Smooth muscle cell (in vitro differentiated cells): ENCODE measurements around the gene POLN. TPM values are rescaled to one million over a fixed set of nuclear protein-coding genes. Genes with fewer than 3 reads are reported as not detected.

ENCODE experiments used
- DNase-seq: peaks from one replicate; lab custom pipeline; 2025; ENCODE audit not compliant: unreplicated experiment; lab: John Stamatoyannopoulos, UW
- H2AFZ ChIP-seq: fragments of 200-600 bp; sonication (generic); 2 replicates; pipeline ENCODE4 v1.6.0; 2016; ENCODE audit warnings: antibody characterized with exemption, low read depth, mild to moderate bottlenecking
- H3F3A ChIP-seq: fragments of 200-600 bp; sonication (generic); 2 replicates; pipeline ENCODE4 v1.6.0; 2017; ENCODE audit warnings: antibody characterized with exemption, low read depth
- H3K27ac ChIP-seq: fragments of 200-600 bp; sonication (generic); 2 replicates; pipeline ENCODE4 v1.5.1; 2016; ENCODE audit warnings: low read depth, mild to moderate bottlenecking
- H3K27me3 ChIP-seq: fragments of 200-600 bp; sonication (generic); 2 replicates; pipeline ENCODE4 v1.6.1; 2016; ENCODE audit warnings: low read depth, mild to moderate bottlenecking
- H3K36me3 ChIP-seq: fragments of 200-600 bp; sonication (generic); 2 replicates; pipeline ENCODE4 v1.5.1; 2016; ENCODE audit warnings: low read depth
- H3K4me1 ChIP-seq: fragments of 200-600 bp; sonication (generic); 2 replicates; pipeline ENCODE4 v1.5.1; 2016; ENCODE audit warnings: low read depth
- H3K4me2 ChIP-seq: fragments of 200-600 bp; sonication (generic); 2 replicates; pipeline ENCODE4 v1.6.0; 2016; ENCODE audit warnings: mild to moderate bottlenecking
- H3K4me3 ChIP-seq: fragments of 200-600 bp; sonication (generic); 2 replicates; pipeline ENCODE4 v1.5.1; 2016; ENCODE audit warnings: mild to moderate bottlenecking
- H3K79me2 ChIP-seq: fragments of 200-600 bp; sonication (generic); 2 replicates; pipeline ENCODE4 v1.6.0; 2016; ENCODE audit warnings: low read depth, mild to moderate bottlenecking
- H3K9ac ChIP-seq: fragments of 200-600 bp; sonication (generic); 2 replicates; pipeline ENCODE4 v1.6.0; 2016; ENCODE audit warnings: low read depth
- H3K9me3 ChIP-seq: fragments of 200-600 bp; sonication (generic); replicated peaks from 2 replicates; pipeline ENCODE4 v1.5.1; 2016; ENCODE audit warnings: low read depth
- H4K20me1 ChIP-seq: fragments of 200-600 bp; sonication (generic); 2 replicates; pipeline ENCODE4 v1.6.0; 2016; ENCODE audit warnings: low read depth
- CTCF ChIP-seq: fragments of 200-600 bp; sonication (generic); IDR thresholded peaks from 2 replicates; pipeline ENCODE4 v1.5.1; 2017; ENCODE audit warnings: borderline replicate concordance, mild to moderate bottlenecking, antibody characterized with exemption; ENCODE audit not compliant: insufficient read depth, poor library complexity, severe bottlenecking
- WGBS: methylation state at CpG from one replicate; pipeline ENCODE4 v1.1.7; 2016; ENCODE audit warnings: low lambda C conversion rate; 5-methylcytosine and 5-hydroxymethylcytosine counted together
- polyA plus RNA-seq: library from polyadenylated mRNA; unstranded; fragments of >200 nt; fragmentation: Nextera tagmentation; extraction: Ambion mirVana; gene quantifications from 2 replicates; pipeline ENCODE4 v1.2.1, GENCODE V29; 2016
- total RNA-seq: library from RNA; depleted of rRNA; stranded (reverse); fragments of >200 nt; gene quantifications from 2 replicates; pipeline ENCODE4 v1.2.3, GENCODE V29; 2014

Gene POLN
- total and polyA plus RNA-seq, 2 experiments from 2014 or later, result 0.35 to 3.0 TPM

- DNase-seq, result no peak
- Histone ChIP-seq H2AFZ (no peak overlapping the region), H3K27me3 (no peaks in the 10 kb centered on the region), H3K27ac (no peak overlapping the region), H3F3A (no peaks in the 10 kb centered on the region), H3K36me3 (no peaks in the 10 kb centered on the region), H3K4me3 (no peak overlapping the region), H3K9me3 (no peaks in the 10 kb centered on the region), H3K79me2 (no peaks in the 10 kb centered on the region), H3K9ac (no peak overlapping the region), H3K4me2 (no peak overlapping the region), H4K20me1 (no peaks in the 10 kb centered on the region), H3K4me1 (no peaks in the 10 kb centered on the region)
- 88% methylated on average over 22 of the region's 22 CpGs for WGBS
- TF ChIP-seq CTCF, result no peak
Observed at GRCh38 chr4:2268357-2269205, 26.7 kb upstream of the POLN start.

DNA sequence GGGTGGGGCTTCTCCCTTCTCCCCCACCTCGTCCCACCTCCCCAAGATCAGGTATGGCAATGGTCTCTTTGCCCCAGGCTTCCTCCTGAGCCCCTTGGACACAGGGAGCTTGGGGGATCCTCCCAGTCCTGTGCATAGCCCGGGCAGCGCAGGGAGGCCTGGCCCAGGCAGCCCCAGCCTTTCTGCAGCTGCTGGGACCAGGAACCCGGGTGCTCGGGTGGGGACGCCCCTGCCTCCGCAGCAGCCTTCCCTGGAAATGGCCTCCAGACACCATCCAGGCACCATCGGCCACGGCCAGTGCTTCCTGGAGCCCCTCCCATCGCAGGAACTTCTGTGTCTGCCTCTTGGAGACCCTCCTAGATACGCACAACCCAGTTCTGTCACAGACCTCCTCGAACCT lies 25.9 kb upstream of the POLN start:
- no peak for TF ChIP-seq CTCF
- Histone ChIP-seq H3K4me3 (no peak overlapping the region), H3K27ac (no peak overlapping the region), H3K27me3 (no peaks in the 10 kb centered on the region), H2AFZ (no peak overlapping the region), H3K79me2 (no peaks in the 10 kb centered on the region), H3K9me3 (no peaks in the 10 kb centered on the region), H3K4me1 (peaks cover 7% of the 10 kb centered on the region), H3K36me3 (no peaks in the 10 kb centered on the region), H4K20me1 (no peaks in the 10 kb centered on the region), H3K4me2 (no peak overlapping the region), H3K9ac (no peak overlapping the region), H3F3A (no peaks in the 10 kb centered on the region)
- no peak for DNase-seq
- 96% methylated on average over 12 of the region's 12 CpGs for WGBS

- H3K4me1 ChIP-seq, result peaks cover 11% of the 10 kb centered on the region
- H3K9ac ChIP-seq, result no peak overlapping the region
Observed at GRCh38 chr4:2267320-2267811, 25.4 kb upstream of the POLN start.

More at GRCh38 chr4:2267320-2267811, 25.4 kb upstream of the POLN start:
- Histone ChIP-seq H3K9me3 (no peaks in the 10 kb centered on the region), H3F3A (no peaks in the 10 kb centered on the region), H3K4me3 (no peak overlapping the region), H3K4me2 (no peak overlapping the region), H3K27me3 (no peaks in the 10 kb centered on the region), H3K27ac (no peak overlapping the region), H3K36me3 (no peaks in the 10 kb centered on the region), H2AFZ (no peak overlapping the region), H4K20me1 (no peaks in the 10 kb centered on the region), H3K79me2 (no peaks in the 10 kb centered on the region)
- TF ChIP-seq CTCF, result no peak
- WGBS, result 81% methylated on average over 18 of the region's 18 CpGs
- DNase-seq, result no peak
